GM12892 (cell line): ENCODE data around the gene ZEB2.

Source experiments
- POLR2A ChIP-seq: IDR thresholded peaks from 2 replicates; pipeline ENCODE4 v1.6.1; 2011; ENCODE audit warnings: low read depth, low read length, control low read depth
- TAF1 ChIP-seq: IDR thresholded peaks from 2 replicates; pipeline ENCODE4 v1.6.1; 2011; ENCODE audit warnings: low read depth, mild to moderate bottlenecking, control low read depth, low read length, borderline replicate concordance

- no peak for TF ChIP-seq POLR2A
- TF ChIP-seq TAF1, result no peak
Measured at GRCh38 chr2:144502369-144502768, 17.6 kb downstream of the ZEB2 start.
